Brain microvascular endothelial cell (primary cell): ENCODE results near the gene C1orf167.

Source experiments
- DNase-seq: peaks from one replicate; pipeline ENCODE4 v3.0.0-alpha.2; 2020
- H3K27ac ChIP-seq: fragments of 250-450 bp; sonication (Bioruptor Pico); 2 replicates; pipeline ENCODE4 v1.5.1; 2020; ENCODE audit warnings: mild to moderate bottlenecking, moderate library complexity
- H3K27me3 ChIP-seq: fragments of 250-450 bp; sonication (Bioruptor Pico); replicated peaks from 2 replicates; pipeline ENCODE4 v1.5.1; 2020; ENCODE audit warnings: mild to moderate bottlenecking
- H3K36me3 ChIP-seq: fragments of 250-450 bp; sonication (Bioruptor Pico); replicated peaks from 2 replicates; pipeline ENCODE4 v1.5.1; 2020; ENCODE audit warnings: mild to moderate bottlenecking
- H3K4me3 ChIP-seq: 2 replicates; pipeline ENCODE4 v1.5.1; 2011; ENCODE audit warnings: low read depth, mild to moderate bottlenecking, control low read depth, low read length, moderate library complexity
- CTCF ChIP-seq: IDR thresholded peaks from 2 replicates; pipeline ENCODE4 v1.5.1; 2011; ENCODE audit warnings: low read depth, mild to moderate bottlenecking, moderate library complexity, low read length, control low read depth, inconsistent platforms; ENCODE audit errors: missing control alignments
- in situ Hi-C: cut with HindIII; loops from 2 replicates; pipeline ENCODE4 v1.10.0; 2017; ENCODE audit warnings: low sequenced_read_pairs, low pct_ligation_motif_present

The C1orf167 gene

GRCh38 chr1:11730429-11730891, 31.5 kb upstream of the C1orf167 start:
- DNase-seq: no peak
- in situ Hi-C loops: no loop called here
- H3K27me3 ChIP-seq: no peaks in the 10 kb centered on the region
- H3K36me3 ChIP-seq: no peaks in the 10 kb centered on the region
- no peak for TF ChIP-seq CTCF
- no peak overlapping the region for H3K4me3 ChIP-seq
- no peak overlapping the region for H3K27ac ChIP-seq

DNA sequence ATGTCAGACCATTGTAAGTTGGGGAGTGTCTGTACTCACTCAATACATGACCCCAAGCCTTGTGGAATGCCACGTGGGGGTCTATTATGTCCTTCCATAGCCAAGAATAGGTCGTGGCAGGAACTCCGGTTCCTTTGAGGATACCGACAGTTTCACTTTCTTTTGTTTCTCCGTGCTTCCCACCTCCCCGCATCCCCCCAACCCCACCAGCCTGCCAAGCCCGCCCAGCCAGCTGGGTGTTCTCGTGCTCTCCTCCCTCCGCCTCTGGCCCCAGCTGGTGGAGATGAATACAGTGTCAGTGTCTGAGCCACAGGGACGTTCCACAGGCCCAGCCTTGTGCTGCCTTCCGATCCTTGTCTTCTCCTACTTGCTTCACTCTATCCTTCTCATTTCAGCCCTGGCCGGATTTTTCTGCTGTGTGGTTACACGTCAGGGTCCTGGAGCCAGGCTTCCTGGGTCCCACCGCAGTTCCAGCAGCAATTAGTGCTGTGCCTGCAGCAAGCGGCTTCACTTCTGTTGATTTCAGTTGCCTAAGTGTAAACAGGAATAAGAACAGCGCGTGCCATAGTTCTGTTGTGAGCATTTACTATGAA, 30.2 kb upstream of the C1orf167 start:
- Histone ChIP-seq H3K27ac (peak overlapping the region; percentile 36), H3K27me3 (no peaks in the 10 kb centered on the region), H3K4me3 (no peak overlapping the region), H3K36me3 (no peaks in the 10 kb centered on the region)
- no peak for TF ChIP-seq CTCF
- in situ Hi-C loops: no loop called here
- DNase-seq: peak; percentile 48

DNA sequence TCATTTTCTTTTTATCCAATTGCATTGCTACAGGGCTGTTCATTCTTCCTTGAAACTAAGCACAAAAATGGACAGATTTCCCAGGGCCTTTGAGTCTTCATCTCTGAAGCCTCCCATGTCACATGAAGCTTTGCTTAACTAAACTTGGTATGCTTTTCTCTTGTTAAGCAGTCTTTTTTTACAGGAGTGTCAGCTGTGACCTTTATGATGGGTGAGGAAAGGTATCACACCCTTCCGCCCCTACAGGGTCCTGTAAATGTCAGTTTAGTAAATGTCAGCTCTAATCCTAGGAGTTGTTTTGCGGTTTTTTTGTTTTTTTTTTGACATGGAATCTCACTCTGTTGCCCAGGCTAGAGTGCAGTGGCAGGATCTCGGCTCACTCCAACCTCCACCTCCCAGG, 28.7 kb upstream of the C1orf167 start:
- Histone ChIP-seq H3K4me3 (no peak overlapping the region), H3K36me3 (no peaks in the 10 kb centered on the region), H3K27ac (no peak overlapping the region), H3K27me3 (no peaks in the 10 kb centered on the region)
- in situ Hi-C loops: no loop called here
- TF ChIP-seq CTCF: no peak
- no peak for DNase-seq

GRCh38 chr1:11735531-11735853, 26.5 kb upstream of the C1orf167 start:
- H3K27ac ChIP-seq: no peak overlapping the region
- no peak for TF ChIP-seq CTCF
- no peaks in the 10 kb centered on the region for H3K36me3 ChIP-seq
- DNase-seq: no peak
- in situ Hi-C loops: no loop called here
- peak overlapping the region; percentile 96 for H3K4me3 ChIP-seq
- H3K27me3 ChIP-seq: no peaks in the 10 kb centered on the region

DNA sequence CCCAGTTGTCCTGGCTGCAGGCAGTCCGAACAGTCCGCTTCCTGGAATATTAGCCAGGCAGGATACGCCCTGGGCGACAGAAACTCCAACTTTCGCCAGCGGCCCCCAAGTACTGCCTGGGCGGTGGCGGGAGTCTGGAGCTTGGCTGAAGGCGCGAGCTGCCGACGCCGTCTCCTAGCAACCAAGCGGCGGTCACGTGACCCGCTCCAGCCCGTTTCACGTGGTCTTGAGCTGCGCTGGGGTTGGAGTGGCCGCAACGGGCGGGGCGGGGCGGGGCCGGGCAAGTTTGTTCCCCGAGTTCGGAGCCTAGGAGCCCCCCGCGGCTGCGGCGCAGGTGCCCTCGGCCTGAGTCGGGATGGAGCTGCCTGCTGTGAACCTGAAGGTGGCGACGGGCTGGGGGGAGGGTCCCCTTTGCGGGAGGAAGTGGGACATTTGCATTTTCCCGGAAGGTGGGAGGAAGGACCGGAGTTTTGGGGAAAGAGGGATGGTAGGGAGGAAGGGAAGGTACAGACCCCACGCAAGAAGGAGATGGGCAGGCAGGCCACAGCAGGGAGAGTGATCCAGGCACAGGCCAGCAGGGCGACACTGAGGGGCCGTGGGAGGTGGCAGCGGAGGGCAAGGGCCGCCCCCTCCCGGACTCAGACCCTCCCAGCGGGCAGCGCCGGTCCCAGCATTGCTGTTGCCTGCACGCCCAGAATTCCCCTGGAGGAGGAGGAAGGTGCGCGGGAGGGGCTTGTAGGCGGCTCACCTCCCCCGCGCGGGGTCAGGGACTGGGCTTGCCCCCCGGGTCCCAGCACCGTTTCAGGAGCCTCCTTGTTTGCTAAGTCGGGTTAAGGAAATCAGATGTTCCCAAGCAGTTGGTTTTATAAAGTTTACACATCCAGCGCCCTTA, 25.9 kb upstream of the C1orf167 start, which contains the start of gene AGTRAP:
TSS of gene AGTRAP (plus strand) at position 283 of the 892 bp plus-strand sequence. CDS start at position 356, 73 bp downstream.
- Histone ChIP-seq H3K4me3 (peak within 1 kb of the TSS; percentile 96), H3K27me3 (no peaks in the 10 kb centered on the region), H3K36me3 (no peaks in the 10 kb centered on the region), H3K27ac (peak within 1 kb of the TSS; percentile 75)
- in situ Hi-C loops: no loop called here
- peak; percentile 86 for DNase-seq
- peak; percentile 19 for TF ChIP-seq CTCF
